Activated T-helper 17 cell treated with anti-CD3 and anti-CD28 coated beads, Interleukin-2, amount 50 U/mL, for 72 hours (primary cell): ENCODE measurements around the gene PSENEN. TPM values are rescaled to one million over a fixed set of nuclear protein-coding genes. Genes with fewer than 3 reads are reported as not detected.

ENCODE experiments used
- ATAC-seq: fragments of 150-1000 bp; cut with Tn5 transposase; replicated peaks from 2 replicates; pipeline ENCODE4 v1.10.0; 2021; ENCODE audit warnings: mild to moderate bottlenecking, moderate library complexity
- H3K27ac Mint-ChIP-seq: one replicate; pipeline ENCODE4 v1.8.0; 2022; ENCODE audit warnings: mixed read lengths
- H3K27me3 Mint-ChIP-seq: one replicate; pipeline ENCODE4 v1.8.0; 2022; ENCODE audit warnings: mixed read lengths
- H3K36me3 Mint-ChIP-seq: one replicate; pipeline ENCODE4 v1.8.0; 2022; ENCODE audit warnings: low read depth, mild to moderate bottlenecking, mixed read lengths
- H3K4me1 Mint-ChIP-seq: one replicate; pipeline ENCODE4 v1.8.0; 2022; ENCODE audit warnings: mixed read lengths
- H3K4me3 Mint-ChIP-seq: one replicate; pipeline ENCODE4 v1.8.0; 2022; ENCODE audit warnings: mild to moderate bottlenecking, mixed read lengths
- H3K9me3 Mint-ChIP-seq: one replicate; pipeline ENCODE4 v1.8.0; 2022; ENCODE audit warnings: mixed read lengths
- total RNA-seq, 2 donors: library from RNA; stranded (reverse); gene quantifications; one replicate each; pipeline ENCODE4 v1.2.3, GENCODE V29; 2022

PSENEN gene
- total RNA-seq, 2 donors from 2014 or later = 34.0 to 51.2 TPM

DNA sequence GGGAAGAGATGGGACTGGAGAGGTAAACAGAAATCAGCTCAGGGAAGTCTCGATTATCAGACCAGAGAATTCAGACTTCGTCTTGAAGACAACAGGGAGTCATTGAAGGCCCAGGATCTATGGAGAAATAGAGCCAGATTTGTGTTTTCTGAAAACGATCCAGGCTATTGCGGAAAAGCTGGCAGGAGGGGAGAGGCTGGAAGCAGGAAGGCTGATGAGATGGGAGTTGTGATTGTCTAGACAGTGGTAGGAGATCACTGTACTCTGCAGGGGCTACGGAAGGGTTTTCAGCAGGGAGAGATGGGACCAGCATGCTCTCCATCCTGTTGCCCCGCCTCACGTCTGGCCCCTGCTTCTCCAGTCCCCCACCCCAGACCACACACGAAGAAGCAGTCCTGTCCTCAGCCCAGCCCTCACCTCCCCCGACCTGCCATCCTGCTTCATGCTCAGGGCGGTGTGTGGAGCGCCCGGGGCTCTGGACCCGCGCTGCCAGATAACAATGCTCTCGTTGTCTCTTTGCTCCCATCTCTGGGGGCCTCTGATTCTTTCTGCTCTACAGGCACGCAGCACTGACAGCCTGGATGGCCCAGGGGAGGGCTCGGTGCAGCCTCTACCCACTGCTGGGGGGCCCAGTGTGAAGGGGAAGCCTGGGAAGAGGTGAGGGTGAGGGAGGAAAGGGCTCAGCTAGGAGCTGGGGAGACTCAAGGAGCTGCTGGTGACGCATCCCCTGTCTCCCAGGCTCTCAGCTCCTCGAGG, 31.8 kb downstream of the PSENEN start:
- Mint-ChIP-seq H3K9me3 (no peaks in the 10 kb centered on the region), H3K36me3 (no peaks in the 10 kb centered on the region), H3K4me1 (peaks cover 9% of the 10 kb centered on the region), H3K27ac (no peak overlapping the region), H3K27me3 (no peaks in the 10 kb centered on the region), H3K4me3 (peak overlapping the region; percentile 81)
- no peak for ATAC-seq

DNA sequence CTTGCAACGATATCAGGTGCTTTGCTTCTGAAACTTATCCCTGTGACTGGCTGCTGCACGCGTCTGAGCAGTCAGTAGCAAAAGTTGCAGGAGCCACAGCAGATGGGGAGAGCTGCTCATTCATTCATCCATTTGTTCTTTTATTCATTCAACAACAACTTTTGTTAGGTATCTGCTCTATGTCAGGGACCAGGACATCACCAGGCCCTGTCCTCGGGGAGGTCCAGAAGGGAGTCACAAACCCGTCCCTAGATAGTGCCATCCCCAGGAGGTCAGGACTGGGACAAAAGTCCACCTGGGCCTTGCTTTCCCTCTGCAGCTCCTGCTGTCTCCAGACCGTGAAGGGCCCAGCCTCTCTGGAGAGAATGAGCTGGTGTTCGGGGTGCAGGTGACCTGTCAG, 32.5 kb downstream of the PSENEN start:
- Mint-ChIP-seq H3K27ac (no peak overlapping the region), H3K4me3 (no peak overlapping the region), H3K9me3 (no peaks in the 10 kb centered on the region), H3K27me3 (no peaks in the 10 kb centered on the region), H3K4me1 (peaks cover 9% of the 10 kb centered on the region), H3K36me3 (no peaks in the 10 kb centered on the region)
- no peak for ATAC-seq

DNA sequence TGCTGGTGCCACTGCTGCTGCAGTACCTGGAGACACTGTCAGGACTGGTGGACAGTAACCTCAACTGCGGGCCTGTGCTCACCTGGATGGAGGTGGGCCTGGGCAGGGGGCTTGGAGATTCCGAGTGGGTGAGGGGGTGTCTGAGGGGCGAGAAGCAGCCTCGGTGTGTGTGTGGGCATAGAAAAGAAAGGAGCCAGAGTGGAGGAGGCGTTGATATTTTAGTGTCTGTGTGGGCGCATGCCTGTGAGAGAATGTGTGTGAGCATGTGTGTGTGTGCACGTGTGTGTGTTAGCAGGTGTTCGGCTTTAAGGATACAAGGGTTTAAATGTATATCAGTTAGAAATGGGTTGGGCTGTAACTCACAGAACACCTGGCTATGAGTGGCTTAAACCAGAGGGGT, 33.6 kb downstream of the PSENEN start:
- no peak overlapping the region for H3K4me3 Mint-ChIP-seq
- no peak for ATAC-seq

DNA sequence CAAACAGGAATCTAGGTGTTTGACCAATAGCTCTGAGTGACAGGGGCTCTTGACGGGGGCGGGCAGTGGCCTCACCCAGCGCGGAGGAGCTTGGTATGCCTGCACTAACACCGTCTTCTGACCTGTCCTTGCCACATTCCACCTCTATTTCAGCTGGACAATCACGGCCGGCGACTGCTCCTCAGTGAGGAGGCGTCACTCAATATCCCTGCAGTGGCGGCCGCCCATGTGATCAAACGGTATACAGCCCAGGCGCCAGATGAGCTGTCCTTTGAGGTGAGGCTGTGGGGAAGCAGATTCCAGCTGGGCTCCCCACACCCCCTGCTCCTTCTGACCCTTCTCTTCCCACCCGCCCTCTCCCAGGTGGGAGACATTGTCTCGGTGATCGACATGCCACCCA, 34.6 kb downstream of the PSENEN start:
- Mint-ChIP-seq H3K27ac (no peak overlapping the region), H3K4me1 (peaks cover 4% of the 10 kb centered on the region), H3K4me3 (no peak overlapping the region), H3K9me3 (no peaks in the 10 kb centered on the region), H3K36me3 (no peaks in the 10 kb centered on the region), H3K27me3 (no peaks in the 10 kb centered on the region)
- no peak for ATAC-seq

More for the DNA sequence above, 33.6 kb downstream of the PSENEN start:
- Mint-ChIP-seq H3K36me3 (no peaks in the 10 kb centered on the region), H3K4me1 (peaks cover 9% of the 10 kb centered on the region), H3K27ac (peak overlapping the region; percentile 25), H3K27me3 (no peaks in the 10 kb centered on the region), H3K9me3 (no peaks in the 10 kb centered on the region)

DNA sequence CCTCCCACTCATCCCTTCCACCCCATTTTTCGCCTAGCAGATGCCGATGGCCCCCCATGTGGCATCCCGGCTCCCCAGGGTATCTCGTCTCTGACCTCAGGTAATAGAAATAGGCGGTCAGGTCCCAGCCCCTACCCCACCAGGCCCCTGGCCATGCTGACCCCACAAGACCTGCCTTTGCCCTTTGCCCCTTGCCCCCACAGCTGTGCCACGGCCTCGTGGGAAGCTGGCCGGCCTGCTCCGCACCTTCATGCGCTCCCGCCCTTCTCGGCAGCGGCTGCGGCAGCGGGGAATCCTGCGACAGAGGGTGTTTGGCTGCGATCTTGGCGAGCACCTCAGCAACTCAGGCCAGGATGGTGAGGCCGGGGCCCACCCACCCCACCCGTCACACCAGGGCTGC, 35.3 kb downstream of the PSENEN start:
- H3K27me3 Mint-ChIP-seq = no peaks in the 10 kb centered on the region
- H3K9me3 Mint-ChIP-seq = no peaks in the 10 kb centered on the region
- H3K4me3 Mint-ChIP-seq = no peak overlapping the region
- H3K4me1 Mint-ChIP-seq = peaks cover 4% of the 10 kb centered on the region
- no peaks in the 10 kb centered on the region for H3K36me3 Mint-ChIP-seq
- no peak for ATAC-seq
- H3K27ac Mint-ChIP-seq = no peak overlapping the region

DNA sequence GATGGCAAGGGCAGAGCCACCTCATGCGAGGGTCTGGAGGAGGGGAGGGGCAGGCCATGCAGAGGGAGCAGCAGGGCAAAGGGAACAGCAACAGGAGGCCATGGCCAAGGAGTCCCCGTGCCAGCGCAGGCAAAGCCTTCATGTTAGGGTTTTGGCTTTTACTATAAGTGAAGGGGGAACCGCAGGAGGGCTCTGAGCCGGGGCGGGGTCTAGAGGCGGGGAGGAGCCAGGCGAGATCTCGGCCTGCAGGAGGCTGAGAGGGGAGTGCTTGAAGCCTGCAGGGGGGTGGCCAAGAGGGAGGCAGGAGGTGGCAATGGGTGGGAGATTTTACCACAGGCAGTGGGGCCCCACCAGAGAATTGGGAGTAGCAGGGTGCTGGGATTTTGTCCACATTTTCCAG, 36.2 kb downstream of the PSENEN start:
- H3K27me3 Mint-ChIP-seq = no peaks in the 10 kb centered on the region
- ATAC-seq = no peak
- no peaks in the 10 kb centered on the region for H3K9me3 Mint-ChIP-seq
- H3K4me3 Mint-ChIP-seq = no peak overlapping the region
- peaks cover 2% of the 10 kb centered on the region for H3K4me1 Mint-ChIP-seq
- no peaks in the 10 kb centered on the region for H3K36me3 Mint-ChIP-seq
- H3K27ac Mint-ChIP-seq = no peak overlapping the region

DNA sequence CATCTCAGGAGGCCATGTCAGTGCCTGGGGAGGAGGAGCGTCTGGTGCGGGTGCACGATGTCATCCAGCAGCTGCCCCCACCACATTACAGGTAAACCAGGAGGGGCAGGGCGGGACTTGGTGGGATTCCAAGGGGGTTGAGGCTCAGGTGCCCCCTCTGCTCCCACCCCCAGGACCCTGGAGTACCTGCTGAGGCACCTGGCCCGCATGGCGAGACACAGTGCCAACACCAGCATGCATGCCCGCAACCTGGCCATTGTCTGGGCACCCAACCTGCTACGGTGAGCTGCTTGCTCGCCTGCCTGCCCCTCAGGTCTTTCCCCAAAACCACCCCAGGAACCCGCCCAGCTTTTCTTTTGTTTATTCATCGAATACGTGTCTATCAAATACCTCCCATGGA, 37.1 kb downstream of the PSENEN start:
- H3K9me3 Mint-ChIP-seq = no peaks in the 10 kb centered on the region
- no peaks in the 10 kb centered on the region for H3K4me1 Mint-ChIP-seq
- ATAC-seq = no peak
- no peak overlapping the region for H3K4me3 Mint-ChIP-seq
- no peak overlapping the region for H3K27ac Mint-ChIP-seq
- no peaks in the 10 kb centered on the region for H3K36me3 Mint-ChIP-seq
- H3K27me3 Mint-ChIP-seq = no peaks in the 10 kb centered on the region

DNA sequence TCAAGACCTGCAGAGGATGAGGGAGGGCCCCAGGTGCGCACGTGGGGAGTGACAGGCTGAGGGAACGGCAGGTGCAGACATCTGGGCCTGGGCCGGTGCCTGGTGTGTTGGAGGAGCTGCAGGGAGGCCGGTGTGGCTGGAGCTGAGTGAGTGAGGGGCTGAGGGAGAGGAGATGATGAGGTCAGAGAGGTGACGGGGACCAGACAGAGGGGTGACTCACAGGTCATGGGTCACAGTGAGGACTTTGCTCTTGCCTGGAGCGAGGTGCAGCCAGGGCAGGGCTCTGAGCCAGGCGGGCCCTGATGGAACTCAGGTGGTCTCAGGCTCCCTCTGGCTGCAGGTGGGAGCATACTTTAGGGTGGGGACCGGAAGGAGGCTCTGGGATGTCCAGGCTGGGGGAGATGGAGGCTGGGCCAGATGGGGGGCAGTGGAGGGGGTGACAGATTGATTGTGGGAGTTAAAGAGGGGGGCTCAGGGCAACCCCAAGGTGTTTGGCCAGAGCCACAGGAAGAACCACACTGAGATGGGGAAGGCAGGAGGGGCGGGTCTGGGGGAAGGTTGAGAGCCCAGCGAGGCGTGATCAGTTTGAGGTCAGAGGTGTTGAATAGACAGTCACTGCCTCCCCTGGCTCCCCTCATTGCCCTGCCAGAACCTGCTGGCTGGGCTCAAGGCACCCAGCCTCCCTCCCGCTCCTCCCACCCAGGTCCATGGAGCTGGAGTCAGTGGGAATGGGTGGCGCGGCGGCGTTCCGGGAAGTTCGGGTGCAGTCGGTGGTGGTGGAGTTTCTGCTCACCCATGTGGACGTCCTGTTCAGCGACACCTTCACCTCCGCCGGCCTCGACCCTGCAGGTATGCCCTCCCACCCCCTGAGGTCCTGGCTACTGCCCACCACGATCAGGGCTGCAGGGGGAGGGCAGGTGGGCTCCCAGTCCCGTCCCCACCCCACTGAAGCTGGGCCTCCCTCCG, 38.3 kb downstream of the PSENEN start:
- Mint-ChIP-seq H3K27ac (no peak overlapping the region), H3K4me3 (no peak overlapping the region), H3K4me1 (no peaks in the 10 kb centered on the region), H3K9me3 (no peaks in the 10 kb centered on the region), H3K27me3 (no peaks in the 10 kb centered on the region), H3K36me3 (no peaks in the 10 kb centered on the region)
- ATAC-seq = no peak

DNA sequence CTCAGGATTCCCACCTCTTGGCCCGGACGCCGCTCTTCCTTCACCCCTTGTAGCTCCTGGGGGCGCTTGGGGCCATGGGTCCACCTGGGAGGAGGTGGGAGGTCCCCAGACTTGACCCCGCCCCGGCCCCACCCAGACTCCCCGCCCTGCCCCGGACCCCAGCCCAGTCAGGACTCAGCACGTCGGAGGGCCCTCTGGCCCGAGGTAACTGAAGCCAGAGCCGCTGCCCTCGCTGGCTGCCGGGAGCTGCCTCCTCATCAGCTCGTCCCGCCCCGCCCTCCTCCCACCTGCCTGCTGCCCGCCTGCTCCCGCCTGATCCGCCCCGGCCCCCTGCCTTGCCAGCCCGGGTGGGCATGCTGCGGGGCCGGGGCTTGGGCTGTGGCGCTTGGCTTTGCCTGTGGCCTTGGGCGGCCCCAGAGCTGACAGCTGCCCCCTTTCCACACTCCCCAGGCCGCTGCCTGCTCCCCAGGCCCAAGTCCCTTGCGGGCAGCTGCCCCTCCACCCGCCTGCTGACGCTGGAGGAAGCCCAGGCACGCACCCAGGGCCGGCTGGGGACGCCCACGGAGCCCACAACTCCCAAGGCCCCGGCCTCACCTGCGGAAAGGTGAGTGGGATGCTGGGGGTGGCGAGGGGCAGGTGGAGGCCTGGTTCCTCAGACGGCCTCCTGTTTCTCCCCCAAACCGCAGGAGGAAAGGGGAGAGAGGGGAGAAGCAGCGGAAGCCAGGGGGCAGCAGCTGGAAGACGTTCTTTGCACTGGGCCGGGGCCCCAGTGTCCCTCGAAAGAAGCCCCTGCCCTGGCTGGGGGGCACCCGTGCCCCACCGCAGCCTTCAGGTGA, 39.3 kb downstream of the PSENEN start:
- Mint-ChIP-seq H3K4me1 (no peaks in the 10 kb centered on the region), H3K4me3 (no peak overlapping the region), H3K9me3 (no peaks in the 10 kb centered on the region)

DNA sequence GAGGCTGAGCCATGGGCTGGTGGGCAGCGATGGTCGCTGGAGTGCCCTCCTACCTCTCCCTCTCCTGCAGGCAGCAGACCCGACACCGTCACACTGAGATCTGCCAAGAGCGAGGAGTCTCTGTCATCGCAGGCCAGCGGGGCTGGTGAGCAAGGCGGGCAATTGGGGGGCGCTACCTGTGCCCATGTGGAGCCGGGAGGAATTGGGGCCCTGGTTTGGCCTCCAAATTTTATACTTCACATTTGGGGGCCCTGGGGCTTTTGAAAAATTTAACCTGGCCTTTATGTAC, 39.8 kb downstream of the PSENEN start:
- Mint-ChIP-seq H3K9me3 (no peaks in the 10 kb centered on the region), H3K4me1 (no peaks in the 10 kb centered on the region), H3K36me3 (no peaks in the 10 kb centered on the region), H3K27me3 (no peaks in the 10 kb centered on the region), H3K27ac (no peak overlapping the region), H3K4me3 (no peak overlapping the region)
- no peak for ATAC-seq

More for the DNA sequence above, 39.3 kb downstream of the PSENEN start:
- Mint-ChIP-seq H3K36me3 (no peaks in the 10 kb centered on the region), H3K27me3 (no peaks in the 10 kb centered on the region), H3K27ac (no peak overlapping the region)
- ATAC-seq = no peak

DNA sequence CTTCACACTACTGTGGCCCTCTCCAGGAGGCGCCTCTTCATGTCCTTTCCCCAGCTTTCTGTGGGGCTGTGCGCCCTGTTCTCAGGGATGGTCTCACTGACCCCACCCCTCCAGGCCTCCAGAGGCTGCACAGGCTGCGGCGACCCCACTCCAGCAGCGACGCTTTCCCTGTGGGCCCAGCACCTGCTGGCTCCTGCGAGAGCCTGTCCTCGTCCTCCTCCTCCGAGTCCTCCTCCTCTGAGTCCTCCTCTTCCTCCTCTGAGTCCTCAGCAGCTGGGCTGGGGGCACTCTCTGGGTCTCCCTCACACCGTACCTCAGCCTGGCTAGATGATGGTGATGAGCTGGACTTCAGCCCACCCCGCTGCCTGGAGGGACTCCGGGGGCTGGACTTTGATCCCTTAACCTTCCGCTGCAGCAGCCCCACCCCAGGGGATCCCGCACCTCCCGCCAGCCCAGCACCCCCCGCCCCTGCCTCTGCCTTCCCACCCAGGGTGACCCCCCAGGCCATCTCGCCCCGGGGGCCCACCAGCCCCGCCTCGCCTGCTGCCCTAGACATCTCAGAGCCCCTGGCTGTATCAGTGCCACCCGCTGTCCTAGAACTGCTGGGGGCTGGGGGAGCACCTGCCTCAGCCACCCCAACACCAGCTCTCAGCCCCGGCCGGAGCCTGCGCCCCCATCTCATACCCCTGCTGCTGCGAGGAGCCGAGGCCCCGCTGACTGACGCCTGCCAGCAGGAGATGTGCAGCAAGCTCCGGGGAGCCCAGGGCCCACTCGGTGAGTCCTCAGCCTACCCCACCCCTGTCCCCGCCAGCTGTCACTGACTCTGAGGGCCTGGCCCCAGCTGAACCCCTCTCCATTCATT, 41.1 kb downstream of the PSENEN start:
- no peaks in the 10 kb centered on the region for H3K4me1 Mint-ChIP-seq
- H3K27me3 Mint-ChIP-seq = no peaks in the 10 kb centered on the region
- H3K27ac Mint-ChIP-seq = no peak overlapping the region
- no peaks in the 10 kb centered on the region for H3K36me3 Mint-ChIP-seq
- H3K9me3 Mint-ChIP-seq = no peaks in the 10 kb centered on the region
- no peak for ATAC-seq
- H3K4me3 Mint-ChIP-seq = no peak overlapping the region

DNA sequence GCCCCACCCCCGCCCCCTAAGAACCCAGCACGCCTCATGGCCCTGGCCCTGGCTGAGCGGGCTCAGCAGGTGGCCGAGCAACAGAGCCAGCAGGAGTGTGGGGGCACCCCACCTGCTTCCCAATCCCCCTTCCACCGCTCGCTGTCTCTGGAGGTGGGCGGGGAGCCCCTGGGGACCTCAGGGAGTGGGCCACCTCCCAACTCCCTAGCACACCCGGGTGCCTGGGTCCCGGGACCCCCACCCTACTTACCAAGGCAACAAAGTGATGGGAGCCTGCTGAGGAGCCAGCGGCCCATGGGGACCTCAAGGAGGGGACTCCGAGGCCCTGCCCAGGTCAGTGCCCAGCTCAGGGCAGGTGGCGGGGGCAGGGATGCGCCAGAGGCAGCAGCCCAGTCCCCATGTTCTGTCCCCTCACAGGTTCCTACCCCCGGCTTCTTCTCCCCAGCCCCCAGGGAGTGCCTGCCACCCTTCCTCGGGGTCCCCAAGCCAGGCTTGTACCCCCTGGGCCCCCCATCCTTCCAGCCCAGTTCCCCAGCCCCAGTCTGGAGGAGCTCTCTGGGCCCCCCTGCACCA, 41.9 kb downstream of the PSENEN start:
- Mint-ChIP-seq H3K4me1 (no peaks in the 10 kb centered on the region), H3K36me3 (no peaks in the 10 kb centered on the region), H3K9me3 (no peaks in the 10 kb centered on the region), H3K27ac (no peak overlapping the region), H3K4me3 (no peak overlapping the region), H3K27me3 (no peaks in the 10 kb centered on the region)
- ATAC-seq = no peak

DNA sequence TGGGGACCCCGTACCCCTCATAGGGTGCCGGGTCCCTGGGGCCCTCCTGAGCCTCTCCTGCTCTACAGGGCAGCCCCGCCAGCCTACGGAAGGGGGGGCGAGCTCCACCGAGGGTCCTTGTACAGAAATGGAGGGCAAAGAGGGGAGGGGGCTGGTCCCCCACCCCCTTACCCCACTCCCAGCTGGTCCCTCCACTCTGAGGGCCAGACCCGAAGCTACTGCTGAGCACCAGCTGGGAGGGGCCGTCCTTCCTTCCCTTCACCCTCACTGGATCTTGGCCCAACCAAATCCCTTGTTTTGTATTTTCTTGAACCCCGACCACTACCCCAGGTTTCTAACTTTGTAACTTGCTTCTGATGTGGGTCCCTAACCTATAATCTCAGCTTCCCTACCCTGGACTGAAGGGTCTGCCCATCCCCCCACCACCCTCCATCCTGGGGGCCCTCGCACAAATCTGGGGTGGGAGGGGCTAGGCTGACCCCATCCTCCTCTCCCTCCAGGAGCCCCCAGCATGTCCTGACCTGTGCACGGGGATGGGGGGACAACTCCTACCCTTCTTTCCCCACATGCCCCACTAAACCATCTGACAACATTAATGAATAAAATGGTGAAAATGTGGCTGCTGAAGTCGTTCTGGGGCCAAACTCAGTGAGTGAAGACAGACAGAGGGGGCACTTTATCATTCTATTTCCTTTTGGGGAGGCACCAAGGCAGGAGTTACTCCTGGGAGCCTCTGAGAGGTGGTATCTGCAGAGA, 42.9 kb downstream of the PSENEN start:
- no peaks in the 10 kb centered on the region for H3K36me3 Mint-ChIP-seq
- no peak for ATAC-seq
- no peaks in the 10 kb centered on the region for H3K27me3 Mint-ChIP-seq
- H3K4me1 Mint-ChIP-seq = no peaks in the 10 kb centered on the region
- H3K4me3 Mint-ChIP-seq = no peak overlapping the region
- H3K9me3 Mint-ChIP-seq = no peaks in the 10 kb centered on the region
- no peak overlapping the region for H3K27ac Mint-ChIP-seq
